NCI-H82 treated with DMSO at 0.1 percent for 48 hours (cell line): Measurements from ENCODE around the gene HAUS7.

ENCODE experiments used
- DNase-seq: peaks from one replicate; lab custom pipeline; 2025; ENCODE audit not compliant: unreplicated experiment; lab: John Stamatoyannopoulos, UW

The HAUS7 gene

DNA sequence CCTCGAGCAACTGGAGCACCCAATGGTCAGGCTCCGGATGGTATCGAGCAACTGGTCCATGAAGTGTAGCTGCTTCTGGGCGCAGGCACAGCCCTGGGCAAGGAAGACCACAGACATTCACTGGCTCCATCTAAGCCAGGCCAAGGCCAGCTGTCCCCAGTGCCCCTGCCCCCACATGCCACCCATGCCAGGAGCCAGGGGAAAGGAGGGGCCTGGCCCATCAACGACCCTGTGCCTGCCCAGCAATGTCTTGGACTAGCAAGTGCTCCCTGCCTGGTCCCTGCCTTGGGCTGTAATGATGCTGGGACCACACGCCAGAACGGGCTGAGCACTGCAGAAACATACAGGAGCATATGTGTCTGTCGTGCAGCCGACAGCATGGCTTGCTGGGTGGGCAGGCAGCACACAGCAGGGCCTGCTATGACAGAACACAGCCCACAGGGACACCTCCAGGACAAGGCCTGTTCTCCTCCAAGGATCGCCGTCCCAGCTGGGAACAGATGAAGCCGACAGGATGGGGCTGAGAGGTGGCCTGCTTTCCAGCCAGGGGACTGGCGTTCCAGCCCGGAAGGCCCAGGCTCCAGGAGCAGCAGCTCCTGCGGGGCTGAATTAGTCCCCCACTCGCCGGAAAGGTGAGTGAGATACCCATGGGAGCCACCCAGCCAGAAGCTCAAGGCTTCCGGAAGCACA, 13.1 kb downstream of the HAUS7 start:
- DNase-seq: no peak

GRCh38 chrX:153456704-153457103, 13.7 kb downstream of the HAUS7 start:
- no peak for DNase-seq

GRCh38 chrX:153456161-153456560, 14.2 kb downstream of the HAUS7 start:
- no peak for DNase-seq

DNA sequence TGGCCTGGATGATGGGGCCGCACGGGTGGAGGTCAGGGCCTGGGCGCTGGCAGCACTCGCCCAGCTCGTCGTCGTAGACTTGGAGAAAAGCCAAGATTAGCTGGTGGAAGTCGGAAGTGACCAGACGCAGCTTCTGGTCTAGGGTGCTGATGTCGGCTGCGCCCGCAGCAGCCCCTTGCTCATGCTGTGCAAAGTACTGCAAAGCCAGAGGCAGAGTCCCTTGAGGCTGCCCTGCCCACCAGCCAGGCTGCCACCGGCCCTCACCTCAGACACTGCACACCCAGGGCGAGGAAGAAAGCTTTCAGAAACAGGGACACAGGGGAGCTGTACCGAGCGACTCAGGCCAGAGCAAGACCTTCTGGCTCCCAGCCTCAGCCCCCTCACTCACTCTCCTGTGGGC, 14.8 kb downstream of the HAUS7 start:
- DNase-seq: no peak

GRCh38 chrX:153454901-153455550, 15.3 kb downstream of the HAUS7 start:
- DNase-seq: no peak

- DNase-seq: no peak
These were observed 19.5 kb downstream of the HAUS7 start for GRCh38 chrX:153450949-153451277.

DNA sequence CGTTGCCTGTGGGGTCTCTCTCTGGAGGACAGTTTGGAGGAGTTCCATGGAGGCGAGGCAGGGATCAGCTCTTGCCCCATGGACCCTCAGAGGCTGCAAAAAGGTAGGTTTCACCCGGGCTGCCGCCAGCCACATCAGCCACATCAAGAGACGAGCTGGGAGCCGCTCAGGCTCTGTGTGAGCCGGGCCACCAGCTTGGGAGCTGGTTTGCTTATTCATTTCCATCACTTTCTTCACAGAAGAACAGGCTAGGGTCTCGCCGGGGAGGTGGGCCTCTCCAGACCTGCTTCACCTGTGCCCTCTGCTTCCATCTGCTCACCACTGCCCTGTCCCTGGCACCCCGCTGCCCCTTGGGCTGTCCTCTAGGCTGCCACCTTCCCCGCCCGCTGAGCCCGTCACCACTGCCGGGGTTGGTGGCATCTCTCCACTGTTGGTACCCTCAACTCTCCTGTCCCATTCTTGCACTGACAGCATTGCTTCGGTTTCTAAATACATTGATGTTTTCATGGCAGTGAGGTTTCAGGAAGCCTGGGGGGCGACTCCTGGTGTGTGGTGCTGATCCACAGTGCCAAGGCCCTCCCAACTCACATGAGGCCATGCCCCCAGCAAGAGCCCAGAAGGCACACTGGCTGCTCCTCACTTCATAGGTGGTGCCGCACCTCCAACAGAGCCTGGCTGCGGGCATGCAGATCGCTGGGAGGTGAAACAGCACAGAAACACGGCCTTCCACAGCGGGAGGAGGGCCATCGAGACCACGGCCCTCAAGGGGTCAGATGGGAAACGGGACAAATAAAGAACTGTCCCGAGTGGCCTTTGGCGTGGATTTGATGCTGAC, 20.0 kb downstream of the HAUS7 start:
- DNase-seq: no peak

- no peak for DNase-seq
These were observed 20.8 kb downstream of the HAUS7 start for GRCh38 chrX:153449368-153450113.

DNA sequence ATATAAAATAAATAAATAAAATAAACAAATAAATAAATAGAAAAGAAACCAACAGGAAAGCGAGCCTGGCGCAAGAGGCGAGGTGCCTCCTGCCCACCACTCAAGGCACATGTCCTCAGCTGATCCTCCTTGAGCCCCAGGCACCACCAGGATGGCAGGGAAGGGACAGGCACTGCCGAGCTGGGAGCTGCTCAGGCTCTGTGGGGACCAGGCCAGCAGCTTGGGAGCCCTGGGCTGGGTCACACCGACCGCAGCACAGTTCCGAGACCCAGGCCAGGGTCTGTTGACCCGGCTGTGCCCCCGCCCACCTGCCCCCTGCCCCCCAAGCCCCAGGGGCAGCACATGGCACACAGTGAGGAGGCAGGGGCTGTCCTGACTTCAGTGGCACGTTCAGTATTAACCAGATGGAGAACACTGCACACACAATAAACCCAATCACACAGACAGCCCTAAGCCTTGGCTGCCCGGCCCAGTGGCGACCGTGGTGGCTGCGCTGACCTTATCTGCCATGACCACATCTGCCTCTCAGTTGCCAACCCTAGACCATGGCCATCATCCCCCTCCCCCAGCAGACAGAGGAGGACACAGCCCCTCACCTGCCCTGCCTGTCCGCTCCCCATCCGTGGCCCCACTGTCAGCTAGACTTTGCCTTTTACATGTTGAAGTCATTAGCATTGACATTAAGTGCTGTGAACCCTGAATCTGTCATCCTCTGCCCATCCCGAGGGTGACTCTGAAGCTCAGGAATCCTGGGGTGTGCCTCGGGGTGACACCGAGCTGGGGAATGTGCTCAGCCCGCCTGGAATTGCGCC, 21.6 kb downstream of the HAUS7 start:
- no peak for DNase-seq

DNA sequence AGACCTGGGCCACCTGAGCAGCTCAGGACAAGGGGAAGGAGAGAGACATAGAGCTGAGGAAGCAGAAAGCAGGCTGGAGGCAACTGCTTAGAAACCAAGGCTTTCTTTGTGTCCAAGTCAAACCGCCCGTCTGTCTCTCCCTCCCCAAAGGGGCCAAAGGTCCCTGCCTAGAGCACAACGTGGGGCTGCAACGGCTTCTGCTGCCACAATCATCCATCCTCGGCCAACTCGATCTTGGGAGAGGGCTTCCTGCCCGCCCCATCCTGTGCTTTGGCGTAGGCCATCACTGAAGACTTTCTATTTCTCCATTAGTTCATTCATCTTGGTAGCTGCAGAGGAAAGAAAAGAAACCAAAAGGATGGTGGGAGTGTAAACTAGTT, 22.8 kb downstream of the HAUS7 start:
- DNase-seq: no peak

- no peak for DNase-seq
These were observed 23.3 kb downstream of the HAUS7 start for GRCh38 chrX:153446950-153447580.

- no peak for DNase-seq
These were observed 23.8 kb downstream of the HAUS7 start for GRCh38 chrX:153446636-153446936.

DNA sequence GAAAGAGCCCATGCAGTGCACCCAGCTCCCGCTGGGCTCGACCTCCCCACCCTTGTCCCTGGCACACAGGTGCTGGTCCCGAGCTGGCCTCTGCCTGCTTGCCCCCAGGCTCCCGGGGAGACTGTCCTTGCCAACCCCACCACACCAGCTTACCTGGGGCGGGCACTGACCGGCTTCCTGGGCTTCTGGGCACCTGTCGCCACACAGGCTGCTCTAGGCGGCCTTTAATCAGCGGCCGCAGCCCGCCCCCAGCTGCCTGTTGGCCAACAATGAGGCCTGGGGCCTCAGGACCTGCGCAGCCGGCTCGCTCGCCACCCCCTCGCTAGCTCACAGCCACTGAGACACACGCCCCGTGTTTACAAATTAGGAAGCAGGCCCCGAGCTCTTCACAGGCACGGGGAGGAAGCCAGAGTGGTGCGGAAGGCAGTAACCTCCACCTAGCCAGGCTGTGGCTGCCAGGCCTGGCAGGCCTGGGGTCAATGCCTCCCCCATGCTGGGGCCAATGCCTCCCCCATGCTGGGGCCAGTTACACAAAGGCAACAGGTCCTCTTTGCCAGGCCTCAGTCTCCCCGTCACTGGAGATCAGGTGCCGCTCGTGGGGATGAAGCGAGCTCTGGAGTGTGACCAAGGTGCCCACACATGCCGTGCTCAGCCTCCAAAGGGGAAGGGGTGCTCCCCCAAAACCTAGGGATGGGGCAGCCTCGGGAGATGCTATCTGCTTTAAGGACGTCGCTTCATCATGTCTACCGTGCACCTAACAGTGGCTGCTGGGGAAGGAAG, 24.3 kb downstream of the HAUS7 start, which contains the start of gene TREX2:
TREX2 (minus strand) TSS at position 201 of the 780 bp plus-strand sequence. CDS start 626 bp downstream, outside the sequence.
- no peak for DNase-seq

- DNase-seq: no peak
These were observed 25.1 kb downstream of the HAUS7 start for GRCh38 chrX:153445106-153445855.

DNA sequence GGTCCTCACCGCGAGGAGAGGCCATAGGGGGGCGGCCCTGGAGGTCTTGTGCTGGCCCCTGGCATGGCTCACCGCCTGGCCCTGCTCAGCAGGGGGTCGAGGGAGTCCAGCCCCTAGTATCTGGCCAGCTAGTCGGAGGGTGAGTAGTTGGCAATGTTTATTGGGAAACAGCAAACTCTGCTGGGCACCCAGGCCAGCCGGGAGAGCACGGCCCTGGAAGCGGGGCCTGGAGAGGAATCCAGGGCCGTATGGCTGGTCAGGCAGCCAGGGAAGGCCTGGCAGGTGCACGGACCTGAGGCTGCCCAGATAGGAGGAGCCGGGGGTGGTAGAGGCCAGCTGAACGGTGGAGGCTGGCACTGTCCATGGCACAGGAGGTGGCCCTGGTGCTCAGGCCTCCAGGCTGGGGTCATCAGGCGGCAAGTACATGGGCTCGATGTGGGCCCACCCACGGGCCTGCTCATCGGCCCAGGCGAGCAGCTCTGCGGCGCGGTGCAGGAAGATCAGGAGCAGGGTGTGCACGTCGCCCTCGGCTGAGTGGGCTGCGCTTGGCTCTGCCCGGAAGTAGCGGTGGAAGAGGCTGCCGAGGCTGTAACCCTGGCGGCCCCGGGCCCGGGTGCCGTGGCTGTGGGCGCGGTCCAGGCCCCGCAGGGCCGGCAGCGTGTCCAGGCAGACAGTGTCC, 25.9 kb downstream of the HAUS7 start:
- DNase-seq: no peak

- DNase-seq: no peak
These were observed 26.7 kb downstream of the HAUS7 start for GRCh38 chrX:153443476-153444332.

GRCh38 chrX:153442463-153442862, 27.9 kb downstream of the HAUS7 start:
- no peak for DNase-seq
